Measurements from ENCODE around the gene HDAC4. TPM values are rescaled to one million over a fixed set of nuclear protein-coding genes. Genes with fewer than 3 reads are reported as not detected.

HDAC4 gene
- total RNA-seq, 1 donor from 2014 or later = 7.8 TPM

DNA sequence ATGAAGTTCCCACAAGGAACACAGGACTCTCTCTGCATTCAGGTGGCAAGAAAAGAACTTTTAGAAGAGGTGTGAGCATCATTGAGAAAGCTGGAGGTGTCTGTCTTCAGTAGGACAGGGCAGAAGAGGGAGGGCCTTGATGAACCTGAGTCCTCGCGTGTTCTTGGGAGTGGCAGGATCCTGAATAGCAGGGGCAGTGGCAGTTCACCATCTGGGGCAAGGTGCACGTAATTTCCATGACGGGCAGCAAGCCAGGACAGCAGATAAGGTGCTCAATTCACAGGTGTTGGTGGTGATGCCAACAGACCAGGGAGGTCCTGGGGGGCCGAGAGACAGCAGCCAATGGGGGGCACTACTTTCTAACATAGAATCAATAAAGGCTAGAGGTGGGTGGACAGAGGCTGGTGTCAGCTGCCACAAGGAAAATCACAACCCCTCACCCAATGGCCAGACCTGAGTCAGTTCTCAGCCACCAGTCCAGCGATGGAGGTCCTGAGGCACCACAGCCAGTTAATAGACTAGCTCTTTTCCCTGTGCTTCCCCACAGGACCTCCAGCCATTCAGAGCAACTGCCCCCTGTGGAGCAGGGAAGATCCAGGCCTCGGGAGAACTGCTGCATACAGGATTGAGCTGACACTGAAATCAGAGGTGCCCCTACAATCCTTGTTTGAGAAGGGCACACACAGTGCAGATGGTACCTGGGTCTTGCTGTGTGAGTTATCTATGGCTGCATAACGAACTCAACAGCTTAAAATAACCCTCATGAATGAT lies 10.9 kb upstream of the HDAC4 start:
- no peaks in the 10 kb centered on the region for H3K36me3 ChIP-seq (ENCODE audit: control insufficient read depth, insufficient read depth, low read length)
- peaks cover 4% of the 10 kb centered on the region for H3K27me3 ChIP-seq (ENCODE audit: control insufficient read depth, insufficient read depth, low read length)
- H3K4me3 ChIP-seq (ENCODE audit: low read depth, low read length) = no peak overlapping the region
- DNase-seq (ENCODE audit: low read depth) = no peak
- TF ChIP-seq, protein P1, sequence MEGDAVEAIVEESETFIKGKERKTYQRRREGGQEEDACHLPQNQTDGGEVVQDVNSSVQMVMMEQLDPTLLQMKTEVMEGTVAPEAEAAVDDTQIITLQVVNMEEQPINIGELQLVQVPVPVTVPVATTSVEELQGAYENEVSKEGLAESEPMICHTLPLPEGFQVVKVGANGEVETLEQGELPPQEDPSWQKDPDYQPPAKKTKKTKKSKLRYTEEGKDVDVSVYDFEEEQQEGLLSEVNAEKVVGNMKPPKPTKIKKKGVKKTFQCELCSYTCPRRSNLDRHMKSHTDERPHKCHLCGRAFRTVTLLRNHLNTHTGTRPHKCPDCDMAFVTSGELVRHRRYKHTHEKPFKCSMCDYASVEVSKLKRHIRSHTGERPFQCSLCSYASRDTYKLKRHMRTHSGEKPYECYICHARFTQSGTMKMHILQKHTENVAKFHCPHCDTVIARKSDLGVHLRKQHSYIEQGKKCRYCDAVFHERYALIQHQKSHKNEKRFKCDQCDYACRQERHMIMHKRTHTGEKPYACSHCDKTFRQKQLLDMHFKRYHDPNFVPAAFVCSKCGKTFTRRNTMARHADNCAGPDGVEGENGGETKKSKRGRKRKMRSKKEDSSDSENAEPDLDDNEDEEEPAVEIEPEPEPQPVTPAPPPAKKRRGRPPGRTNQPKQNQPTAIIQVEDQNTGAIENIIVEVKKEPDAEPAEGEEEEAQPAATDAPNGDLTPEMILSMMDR (IDR thresholded peaks at IDR 0.05; ENCODE audit: insufficient read depth, low read length, poor library complexity, severe bottlenecking) = no peak

GRCh38 chr2:239411117-239411516 lies 10.3 kb upstream of the HDAC4 start:
- Histone ChIP-seq H3K27me3 (ENCODE audit: control insufficient read depth, insufficient read depth, low read length) (peaks cover 4% of the 10 kb centered on the region), H3K36me3 (ENCODE audit: control insufficient read depth, insufficient read depth, low read length) (no peaks in the 10 kb centered on the region), H3K4me3 (ENCODE audit: low read depth, low read length) (no peak overlapping the region)
- DNase-seq (ENCODE audit: low read depth) = no peak
- TF ChIP-seq, protein P1 (IDR thresholded peaks at IDR 0.05; ENCODE audit: insufficient read depth, low read length, poor library complexity, severe bottlenecking) = no peak

GRCh38 chr2:239409976-239410375 lies 9.2 kb upstream of the HDAC4 start:
- H3K4me3 ChIP-seq (ENCODE audit: low read depth, low read length) = no peak overlapping the region
- TF ChIP-seq, protein P1 (IDR thresholded peaks at IDR 0.05; ENCODE audit: insufficient read depth, low read length, poor library complexity, severe bottlenecking) = no peak
- no peaks in the 10 kb centered on the region for H3K36me3 ChIP-seq (ENCODE audit: control insufficient read depth, insufficient read depth, low read length)
- DNase-seq (ENCODE audit: low read depth) = no peak
- peaks cover 4% of the 10 kb centered on the region for H3K27me3 ChIP-seq (ENCODE audit: control insufficient read depth, insufficient read depth, low read length)

DNA sequence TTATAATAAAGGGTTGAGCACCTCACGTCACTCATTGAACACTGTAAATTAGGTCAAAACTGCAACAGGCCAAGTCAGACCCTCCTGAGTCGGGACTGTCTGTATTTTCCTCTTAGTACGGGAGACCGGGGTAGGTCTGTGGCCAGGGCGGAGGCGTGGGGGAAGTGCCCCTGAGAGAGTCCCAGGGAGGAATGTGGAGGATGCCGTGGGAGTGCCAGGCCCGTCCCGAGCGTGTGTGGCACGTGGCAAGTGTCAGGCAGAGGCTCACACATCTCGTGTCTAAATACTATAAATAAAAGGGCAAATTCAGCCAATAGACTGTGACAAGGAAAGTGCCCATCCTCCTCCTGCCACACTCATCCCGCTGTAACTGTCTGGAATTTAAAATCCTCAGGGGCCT lies 6.3 kb upstream of the HDAC4 start:
- peaks cover 4% of the 10 kb centered on the region for H3K27me3 ChIP-seq (ENCODE audit: control insufficient read depth, insufficient read depth, low read length)

GRCh38 chr2:239406316-239406995 lies 5.6 kb upstream of the HDAC4 start:
- Histone ChIP-seq H3K4me3 (ENCODE audit: low read depth, low read length) (no peak overlapping the region), H3K36me3 (ENCODE audit: control insufficient read depth, insufficient read depth, low read length) (no peaks in the 10 kb centered on the region), H3K27me3 (ENCODE audit: control insufficient read depth, insufficient read depth, low read length) (peaks cover 4% of the 10 kb centered on the region)
- DNase-seq (ENCODE audit: low read depth) = no peak
- TF ChIP-seq, protein P1 (IDR thresholded peaks at IDR 0.05; ENCODE audit: insufficient read depth, low read length, poor library complexity, severe bottlenecking) = no peak

More for the DNA sequence above, 6.3 kb upstream of the HDAC4 start:
- no peaks in the 10 kb centered on the region for H3K36me3 ChIP-seq (ENCODE audit: control insufficient read depth, insufficient read depth, low read length)
- H3K4me3 ChIP-seq (ENCODE audit: low read depth, low read length) = no peak overlapping the region
- no peak for DNase-seq (ENCODE audit: low read depth)
- TF ChIP-seq, protein P1 (IDR thresholded peaks at IDR 0.05; ENCODE audit: insufficient read depth, low read length, poor library complexity, severe bottlenecking) = no peak

Data from kidney epithelial cell (primary cell).